Testis (tissue), 2 donors: ENCODE measurements around the gene TSHZ1.

Experiments
- CTCF ChIP-seq, 3 experiments: fragments of 450-650 bp in 2 of 3; fragments of 200-600 bp in 1 of 3; sonication (generic) in 1 of 3; IDR thresholded peaks; one replicate each; pipeline ENCODE4 v1.5.1; 2016 to 2019; ENCODE audit warnings: antibody characterized with exemption in 3 of 3, mild to moderate bottlenecking in 2 of 3, moderate library complexity in 1 of 3
- POLR2A ChIP-seq: fragments of 450-650 bp; IDR thresholded peaks from one replicate; pipeline ENCODE4 v1.6.1; 2017; ENCODE audit warnings: antibody characterized with exemption, mild to moderate bottlenecking, moderate library complexity

- TF ChIP-seq CTCF (IDR thresholded peaks at IDR 0.05) (no peak), POLR2A (no peak)
Measured at GRCh38 chr18:75192899-75193298, 17.7 kb upstream of the TSHZ1 start.
